K562 (cell line): ENCODE results near the gene PRDM10.

Experiments
- CTCF ChIP-seq, 3 experiments: IDR thresholded peaks in 2 of 3; conservative IDR thresholded peaks in 1 of 3; 2 replicates each; pipeline ENCODE4 v1.5.1; 2011 to 2012; ENCODE audit warnings: low read length in 3 of 3, mild to moderate bottlenecking in 3 of 3, control low read depth in 2 of 3, improper control_type of control experiment in 1 of 3, inconsistent platforms in 1 of 3, low read depth in 1 of 3, mixed read lengths in 1 of 3, moderate library complexity in 1 of 3; ENCODE audit not compliant: insufficient read depth in 2 of 3
- ZNF239 ChIP-seq: fragments of 250-450 bp; sonication (Bioruptor Pico); IDR thresholded peaks from 2 replicates; pipeline ENCODE4 v1.4.0; 2020; ENCODE audit warnings: mild to moderate bottlenecking
- ZNF764 ChIP-seq: fragments of 250-450 bp; sonication (Bioruptor Pico); IDR thresholded peaks from 2 replicates; pipeline ENCODE4 v1.4.0; 2020; ENCODE audit warnings: low read depth, mild to moderate bottlenecking, moderate library complexity
- TF ChIP-seq, protein P1 (sequence below): fragments of 450-650 bp; IDR thresholded peaks from 2 replicates; pipeline ENCODE4 v1.6.1; 2016; ENCODE audit warnings: borderline replicate concordance

- TF ChIP-seq, protein P1, sequence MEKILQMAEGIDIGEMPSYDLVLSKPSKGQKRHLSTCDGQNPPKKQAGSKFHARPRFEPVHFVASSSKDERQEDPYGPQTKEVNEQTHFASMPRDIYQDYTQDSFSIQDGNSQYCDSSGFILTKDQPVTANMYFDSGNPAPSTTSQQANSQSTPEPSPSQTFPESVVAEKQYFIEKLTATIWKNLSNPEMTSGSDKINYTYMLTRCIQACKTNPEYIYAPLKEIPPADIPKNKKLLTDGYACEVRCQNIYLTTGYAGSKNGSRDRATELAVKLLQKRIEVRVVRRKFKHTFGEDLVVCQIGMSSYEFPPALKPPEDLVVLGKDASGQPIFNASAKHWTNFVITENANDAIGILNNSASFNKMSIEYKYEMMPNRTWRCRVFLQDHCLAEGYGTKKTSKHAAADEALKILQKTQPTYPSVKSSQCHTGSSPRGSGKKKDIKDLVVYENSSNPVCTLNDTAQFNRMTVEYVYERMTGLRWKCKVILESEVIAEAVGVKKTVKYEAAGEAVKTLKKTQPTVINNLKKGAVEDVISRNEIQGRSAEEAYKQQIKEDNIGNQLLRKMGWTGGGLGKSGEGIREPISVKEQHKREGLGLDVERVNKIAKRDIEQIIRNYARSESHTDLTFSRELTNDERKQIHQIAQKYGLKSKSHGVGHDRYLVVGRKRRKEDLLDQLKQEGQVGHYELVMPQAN: no peak
- no peak for TF ChIP-seq CTCF (IDR thresholded peaks at IDR 0.05 in 2 of 3, conservative IDR thresholded peaks at IDR 0.05 in 1 of 3; ENCODE audit: insufficient read depth in 2 of 3, low read depth in 1 of 3, low read length in 3 of 3)
- no peak for TF ChIP-seq ZNF764 (CRISPR knock-in tag)
- TF ChIP-seq ZNF239: no peak
These were observed 40.9 kb upstream of the PRDM10 start for GRCh38 chr11:130043575-130043974.
